Measurements from ENCODE around the gene RGS6.

The RGS6 gene

DNA sequence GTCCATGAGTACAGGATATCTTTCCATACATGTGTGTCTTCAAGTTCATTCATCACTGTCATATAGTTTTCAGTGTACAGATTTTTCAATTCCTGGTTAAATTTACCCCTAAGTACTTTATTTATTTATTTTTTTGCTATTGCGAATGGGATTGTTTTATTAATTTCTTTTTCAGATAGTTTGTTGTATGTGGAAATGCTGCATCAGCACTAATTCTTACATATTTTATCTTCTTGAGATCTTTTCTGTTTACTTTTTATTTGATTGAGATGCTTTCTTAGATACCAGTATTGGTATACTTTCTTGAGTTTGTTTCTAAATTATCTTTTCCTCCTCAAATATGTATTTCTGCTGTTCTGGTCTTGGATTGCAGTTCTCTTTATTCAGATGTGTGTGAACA, 148.9 kb downstream of the RGS6 start:
- no peak for DNase-seq (ENCODE audit: low read depth)

DNA sequence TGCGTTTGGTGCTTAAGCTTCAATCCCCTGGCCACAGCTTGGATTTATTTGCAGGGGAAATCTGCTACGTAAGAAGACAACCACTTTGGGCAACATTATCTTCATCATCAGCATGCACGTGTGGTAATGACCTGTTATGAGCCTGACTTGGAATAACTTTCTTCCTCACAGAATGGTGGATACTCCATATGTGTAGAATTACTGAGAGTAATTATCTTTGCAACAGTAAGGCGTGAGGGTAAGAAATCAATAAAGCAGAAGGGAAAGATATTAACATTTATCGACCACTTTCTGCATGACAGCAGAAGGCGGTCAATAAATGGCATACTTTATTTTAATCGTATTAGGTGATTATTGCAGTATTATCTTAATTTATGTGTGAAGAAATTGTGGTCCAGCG, 152.7 kb downstream of the RGS6 start:
- no peak for DNase-seq (ENCODE audit: low read depth)

DNA sequence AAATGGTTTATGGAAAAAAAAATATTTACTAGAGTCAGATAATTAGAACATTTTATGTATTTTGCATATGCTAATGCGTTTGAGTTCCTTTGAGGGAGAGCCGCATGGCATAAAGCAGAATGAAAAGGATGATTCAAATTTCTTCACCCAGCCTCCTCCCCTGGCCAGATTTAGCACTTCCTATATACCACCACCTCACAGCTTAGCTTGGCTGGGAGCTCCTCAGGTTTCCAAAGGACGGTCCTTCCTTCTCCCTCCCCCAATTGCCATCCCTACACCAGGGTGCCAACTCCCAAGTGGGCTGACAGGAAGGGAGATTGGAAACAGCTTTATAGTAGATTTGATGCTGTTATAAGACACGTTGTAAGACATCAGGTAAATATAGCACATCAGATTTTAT, 157.4 kb downstream of the RGS6 start:
- DNase-seq (ENCODE audit: low read depth) = no peak

DNA sequence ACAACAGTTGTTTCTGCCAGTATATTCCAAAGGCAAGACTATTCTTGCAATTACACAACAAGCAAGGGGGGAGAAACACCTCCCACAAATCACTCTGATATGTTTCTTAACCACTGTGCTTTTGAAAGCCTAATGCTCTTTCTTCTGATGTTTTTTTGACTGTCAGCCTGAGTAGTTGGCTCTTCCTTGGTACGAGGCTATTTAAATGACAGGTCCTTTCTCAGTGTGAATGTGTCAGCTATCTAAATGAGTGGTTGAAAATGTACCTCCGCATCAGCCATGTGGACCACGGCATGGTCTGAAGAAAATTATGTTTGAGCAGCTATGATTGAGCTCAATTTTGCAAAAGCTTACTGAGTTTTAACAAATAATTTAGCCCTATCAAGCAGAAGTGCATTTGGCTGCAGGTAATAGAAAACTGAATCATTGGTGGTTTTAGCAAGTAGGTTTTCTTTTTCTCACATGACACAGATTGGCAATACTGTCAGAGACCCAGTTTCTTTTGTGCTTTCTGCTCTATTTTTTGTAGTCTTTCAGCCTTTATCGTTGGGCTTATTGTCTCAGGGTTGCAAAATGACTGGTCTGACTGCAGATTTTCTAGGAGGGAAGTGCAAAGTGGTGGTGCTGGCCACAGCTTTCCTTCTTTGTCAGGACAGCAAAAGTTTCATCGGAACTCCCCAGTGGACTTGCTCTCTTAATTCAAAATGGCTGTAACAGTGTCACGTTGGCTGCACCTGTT, 162.8 kb downstream of the RGS6 start:
- DNase-seq (ENCODE audit: low read depth) = no peak

DNA sequence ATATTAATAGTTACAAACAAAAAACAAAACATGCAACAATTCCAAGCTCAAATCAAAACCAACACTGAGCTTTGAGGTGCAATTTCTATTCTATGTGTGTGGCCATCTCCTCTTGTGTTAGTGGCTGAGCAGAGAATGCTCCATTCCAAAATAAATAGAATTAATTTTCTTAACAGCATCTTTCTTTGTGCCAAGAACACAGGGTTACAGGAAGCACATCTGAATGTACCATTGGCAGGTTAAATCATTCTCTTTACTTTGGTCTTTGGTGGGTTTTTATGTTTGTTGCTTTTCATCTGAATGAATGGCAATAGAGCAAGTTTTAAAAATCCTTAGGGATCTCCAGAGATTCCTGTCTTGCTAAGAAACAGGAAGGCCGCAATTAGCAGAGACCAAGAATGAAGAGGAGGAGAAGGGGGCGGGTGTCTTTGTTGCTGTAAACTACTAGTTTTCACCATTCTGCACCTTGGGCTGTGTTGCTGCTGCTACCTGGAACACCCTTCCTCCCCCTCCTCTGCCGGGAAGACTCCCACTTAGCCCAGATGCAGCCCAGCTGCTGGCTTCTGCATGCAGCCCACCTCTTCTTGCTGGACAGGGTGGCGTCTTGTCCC, 165.0 kb downstream of the RGS6 start:
- no peak for DNase-seq (ENCODE audit: low read depth)

DNA sequence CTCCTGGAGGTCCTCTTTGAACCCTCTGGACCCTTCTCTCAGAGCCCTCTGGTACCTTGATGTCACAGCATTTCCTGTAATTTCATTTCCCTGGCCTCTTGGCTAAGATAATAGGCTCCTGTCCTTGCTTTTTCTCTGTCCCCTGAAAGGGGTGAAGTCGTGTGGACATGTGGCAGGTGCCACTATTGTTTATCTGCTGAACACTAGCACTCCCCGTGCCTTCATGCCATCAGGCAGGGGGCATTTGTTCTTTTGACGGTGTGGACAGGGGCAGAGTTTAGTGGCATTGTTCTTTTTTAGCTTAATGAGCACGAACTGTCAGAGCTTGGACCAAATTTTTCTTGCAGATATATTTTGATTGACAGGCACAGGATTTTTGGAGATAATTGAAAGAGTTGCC, 166.0 kb downstream of the RGS6 start:
- no peak for DNase-seq (ENCODE audit: low read depth)

DNA sequence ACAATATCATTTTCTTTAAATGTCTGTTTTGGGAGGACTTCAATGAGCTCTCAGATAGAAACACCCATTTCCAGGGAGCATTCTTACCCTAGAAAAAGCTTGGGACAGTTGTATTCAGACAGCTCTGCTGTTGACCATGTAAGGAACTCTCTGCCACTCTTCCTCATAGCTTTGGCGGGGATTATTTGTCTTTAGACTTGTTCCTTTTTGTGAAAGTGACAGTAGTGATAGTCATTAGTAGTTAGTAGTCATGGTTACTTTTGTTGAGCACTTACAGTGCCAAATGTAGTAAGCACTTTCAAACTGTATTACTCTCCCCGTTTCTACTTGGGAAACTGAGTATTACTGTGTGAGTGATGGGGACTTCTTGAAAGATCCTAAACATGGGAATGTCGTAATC, 167.3 kb downstream of the RGS6 start:
- DNase-seq (ENCODE audit: low read depth) = no peak

DNA sequence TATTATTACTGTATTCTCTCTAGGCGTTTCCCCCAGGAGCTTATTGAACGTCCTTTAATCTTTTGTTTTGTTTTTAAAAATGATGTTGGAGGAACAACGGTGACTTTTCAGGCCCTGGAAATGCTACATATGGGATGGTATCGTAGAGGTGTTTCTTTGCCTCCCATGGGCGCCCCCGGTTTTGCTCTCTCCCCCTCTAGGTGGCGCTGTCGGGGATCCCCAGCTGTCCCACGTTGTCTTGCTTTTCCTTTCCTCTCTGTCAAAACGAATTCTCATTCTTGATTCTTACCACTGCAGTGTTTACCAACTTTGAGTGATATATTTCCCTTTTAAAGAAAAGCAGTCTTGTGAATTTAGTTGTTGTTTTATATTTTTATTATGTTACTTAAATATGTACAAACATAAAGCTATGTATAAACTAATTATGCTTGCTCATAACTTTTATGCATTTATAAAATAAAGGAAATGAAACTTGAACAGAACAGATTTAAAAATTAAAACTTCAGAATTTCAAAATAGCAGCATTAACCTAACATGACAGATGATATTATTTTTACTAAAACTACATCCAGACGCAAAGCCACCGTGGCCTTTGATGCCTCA, 171.9 kb downstream of the RGS6 start:
- DNase-seq (ENCODE audit: low read depth) = no peak

DNA sequence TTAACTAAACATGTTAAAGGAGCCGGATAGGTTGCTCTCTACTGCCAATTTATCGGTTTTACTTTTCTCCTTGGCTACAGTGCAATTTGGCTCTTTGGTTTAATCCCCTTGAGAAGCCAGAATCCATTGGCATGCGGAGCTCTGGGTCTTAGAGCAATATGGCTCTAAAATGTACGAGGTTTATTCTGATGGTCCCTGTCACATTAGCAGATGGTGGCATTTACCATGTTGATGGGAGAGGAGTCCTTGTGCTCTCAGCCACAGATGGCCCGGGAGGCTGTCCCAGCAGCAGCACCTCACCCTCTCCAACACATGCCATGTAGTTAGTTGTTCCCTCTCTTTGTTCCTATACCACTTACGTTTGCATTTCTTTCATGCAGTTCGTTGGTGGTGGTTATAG, 179.7 kb downstream of the RGS6 start:
- DNase-seq (ENCODE audit: low read depth) = no peak

DNA sequence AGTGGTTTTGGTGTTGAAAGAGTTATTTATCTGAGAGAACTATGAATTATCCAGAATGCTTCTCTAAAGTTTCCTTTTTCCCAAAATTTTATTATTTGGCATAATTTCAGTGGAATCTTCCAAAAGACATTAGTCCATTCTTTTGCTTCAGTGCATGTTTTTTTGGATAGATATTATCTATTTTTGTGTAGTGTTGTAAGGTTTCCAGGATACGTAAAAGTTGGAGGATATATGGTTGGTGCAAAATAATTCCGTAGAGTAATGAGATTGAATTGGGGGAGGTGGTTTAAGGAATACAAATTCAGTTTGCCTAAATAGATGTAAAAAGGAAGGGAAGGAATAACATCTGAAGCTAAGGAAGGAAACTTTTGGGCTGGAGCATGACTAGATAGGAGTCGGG, 186.6 kb downstream of the RGS6 start:
- DNase-seq (ENCODE audit: low read depth) = no peak

DNA sequence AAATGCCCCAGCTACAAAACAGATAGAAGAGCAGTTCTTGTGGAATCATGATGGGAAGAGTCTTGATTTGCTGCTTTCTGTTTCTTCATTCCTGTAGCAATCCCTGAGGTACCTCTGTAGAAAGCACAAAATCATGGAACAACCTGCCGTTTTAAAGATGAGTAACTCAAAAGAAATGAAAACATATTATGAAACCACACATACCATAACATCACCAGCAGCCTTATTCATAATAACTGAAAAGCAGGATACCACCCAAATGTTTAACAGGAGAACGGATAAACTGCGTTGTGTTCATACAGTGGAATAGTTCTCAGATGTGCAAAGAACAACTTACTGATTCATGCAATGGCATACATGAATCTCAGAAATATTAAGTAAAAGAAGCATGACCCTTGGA, 188.1 kb downstream of the RGS6 start:
- no peak for DNase-seq (ENCODE audit: low read depth)

DNA sequence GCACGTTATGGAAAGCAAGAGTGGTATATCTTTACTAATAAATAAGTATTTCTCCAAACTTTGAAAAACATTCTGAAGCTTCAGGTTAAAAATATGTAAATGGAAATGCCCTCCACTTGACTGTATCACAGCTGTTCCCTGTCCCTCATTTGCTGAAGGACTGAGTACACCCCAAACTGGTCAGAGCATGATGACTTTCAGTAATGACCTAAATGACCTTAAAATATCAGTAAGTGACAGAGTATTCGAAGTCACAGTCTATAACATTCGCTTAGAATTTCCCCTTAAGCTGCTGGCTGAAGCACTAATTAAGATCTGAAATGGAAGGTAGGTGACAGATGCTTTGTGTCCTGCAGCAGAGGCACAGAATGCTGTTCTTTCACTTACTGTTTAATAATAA, 191.5 kb downstream of the RGS6 start:
- no peak for DNase-seq (ENCODE audit: low read depth)

DNA sequence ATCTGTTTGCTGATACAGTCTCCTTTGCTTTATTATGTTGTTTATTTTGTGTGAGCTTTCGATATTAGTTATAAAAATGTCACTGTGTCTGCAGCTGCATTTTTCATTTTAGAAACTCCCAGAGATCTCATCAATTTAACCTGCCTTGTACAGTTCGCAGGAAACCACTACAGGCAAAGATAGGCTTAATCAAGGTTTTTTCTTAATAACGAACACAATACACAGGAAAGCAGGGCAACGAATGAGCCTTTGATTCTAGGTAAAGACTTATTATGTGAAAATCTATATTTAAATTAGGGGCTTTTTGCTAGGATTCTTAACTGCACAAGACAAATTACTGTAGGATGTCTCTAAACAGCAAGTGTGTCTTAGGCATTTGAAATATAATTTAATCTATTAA, 191.9 kb downstream of the RGS6 start:
- no peak for DNase-seq (ENCODE audit: low read depth)

DNA sequence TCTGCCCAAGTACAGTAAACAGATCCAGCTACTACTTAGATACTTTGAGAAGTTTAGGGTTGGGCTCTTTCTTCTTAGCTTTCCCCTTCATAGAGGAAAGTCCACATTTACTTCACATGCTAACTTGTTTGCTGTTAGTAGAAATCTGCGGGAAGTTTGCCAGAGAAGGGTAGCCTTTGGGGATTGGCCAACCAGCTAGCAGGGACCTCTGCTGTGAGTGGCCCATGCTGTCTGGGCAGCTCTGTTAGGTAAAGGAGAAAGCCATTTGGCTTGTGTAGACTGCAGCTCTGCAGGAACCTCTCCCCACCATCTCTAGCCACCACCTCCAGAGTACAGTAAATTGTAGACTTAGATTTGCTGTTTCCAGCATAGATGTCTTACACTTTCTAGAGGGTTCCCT, 193.9 kb downstream of the RGS6 start:
- DNase-seq (ENCODE audit: low read depth) = no peak

DNA sequence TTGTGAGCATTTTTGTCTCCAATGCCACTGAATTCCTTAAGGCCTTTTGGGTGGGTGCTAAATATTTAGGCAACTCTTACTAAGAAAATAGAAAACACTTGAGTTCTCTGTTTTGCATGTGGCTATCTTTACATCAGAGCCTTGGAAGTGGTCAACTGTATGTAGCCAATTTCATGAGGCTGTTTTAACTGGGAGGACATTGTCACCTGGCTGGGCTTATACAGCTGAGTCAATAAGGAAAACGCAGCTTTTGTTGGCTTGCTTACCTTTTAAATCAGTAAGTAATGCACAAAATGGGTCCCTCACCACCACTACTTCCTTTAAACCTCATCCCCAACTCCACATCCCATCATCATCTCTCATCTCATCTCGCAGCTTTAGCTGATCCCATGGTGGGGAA, 194.3 kb downstream of the RGS6 start:
- no peak for DNase-seq (ENCODE audit: low read depth)

DNA sequence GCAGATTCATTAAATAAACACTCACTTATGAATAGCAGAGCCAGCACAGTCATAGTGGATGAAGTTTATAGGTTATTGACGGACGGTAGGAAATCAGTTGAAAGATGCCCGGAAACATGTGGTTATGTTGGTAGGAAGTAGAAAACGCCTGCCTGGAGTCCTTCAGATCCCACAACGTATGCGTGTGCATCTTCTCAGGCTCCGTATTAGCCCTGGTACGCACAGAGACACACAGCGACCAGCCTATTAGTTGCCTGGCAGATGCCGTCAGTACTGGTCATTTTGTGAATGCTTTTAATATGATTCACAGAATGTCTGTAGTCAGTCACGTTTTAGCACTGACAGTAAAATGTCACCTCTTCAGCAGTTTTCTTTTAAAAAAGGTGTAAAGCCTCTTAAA, 196.4 kb downstream of the RGS6 start:
- no peak for DNase-seq (ENCODE audit: low read depth)

DNA sequence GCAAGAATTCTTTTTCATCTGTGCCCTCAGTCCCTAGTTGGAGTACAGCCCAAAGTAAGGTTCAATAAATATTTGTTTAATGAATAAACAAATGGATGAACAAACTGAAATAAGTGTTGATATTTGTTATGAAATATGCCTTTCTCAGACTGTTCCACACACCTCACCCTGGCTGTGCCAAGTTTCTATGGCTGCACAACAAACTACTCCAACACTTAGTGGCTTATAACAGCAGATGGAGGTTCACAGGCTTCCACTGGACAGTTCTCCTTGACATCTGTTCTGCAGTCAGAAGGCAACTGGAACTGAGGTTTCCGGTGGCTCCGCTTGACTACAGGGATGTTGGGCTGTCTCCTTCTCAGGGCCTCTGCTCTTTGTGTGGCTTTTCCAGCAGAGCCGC, 197.1 kb downstream of the RGS6 start:
- no peak for DNase-seq (ENCODE audit: low read depth)

DNA sequence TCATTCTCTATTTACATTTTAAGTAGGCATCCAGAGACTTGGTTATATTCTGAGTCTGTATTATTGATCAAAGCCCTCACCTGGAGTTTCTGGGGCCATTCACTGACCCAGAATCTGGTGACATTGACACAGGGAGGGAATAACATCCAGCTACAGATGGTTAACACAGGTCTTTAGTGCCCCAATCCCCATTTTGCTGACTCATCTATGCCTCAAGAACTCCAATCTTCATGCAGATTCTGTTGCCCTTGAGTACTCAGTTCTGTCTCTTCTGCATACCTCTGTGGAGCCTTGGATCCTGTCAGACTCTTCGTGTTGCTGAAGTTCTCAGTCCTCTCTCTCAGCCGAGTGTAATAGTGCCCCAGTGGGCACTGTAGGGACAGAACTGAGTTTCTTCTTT, 208.9 kb downstream of the RGS6 start:
- no peak for DNase-seq (ENCODE audit: low read depth)

DNA sequence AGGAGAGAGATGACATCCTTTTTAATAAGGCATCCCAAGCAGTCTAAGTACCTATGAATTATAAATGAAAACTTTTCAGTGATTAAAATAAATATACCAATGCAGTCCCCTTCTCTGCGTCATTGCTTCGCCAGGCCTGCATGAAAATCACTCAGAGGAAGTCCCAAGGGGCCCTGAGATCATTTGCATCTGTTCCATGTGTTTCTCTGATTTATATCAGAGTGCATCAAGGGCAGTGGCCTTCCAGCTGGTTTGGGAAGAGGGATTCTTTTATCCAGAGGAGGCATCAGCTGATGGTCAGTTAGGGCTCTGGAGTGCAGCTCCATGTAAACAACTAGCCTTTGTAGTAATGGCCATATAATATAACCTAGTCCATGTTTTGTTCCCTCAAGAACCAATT, 210.1 kb downstream of the RGS6 start:
- DNase-seq (ENCODE audit: low read depth) = no peak

DNA sequence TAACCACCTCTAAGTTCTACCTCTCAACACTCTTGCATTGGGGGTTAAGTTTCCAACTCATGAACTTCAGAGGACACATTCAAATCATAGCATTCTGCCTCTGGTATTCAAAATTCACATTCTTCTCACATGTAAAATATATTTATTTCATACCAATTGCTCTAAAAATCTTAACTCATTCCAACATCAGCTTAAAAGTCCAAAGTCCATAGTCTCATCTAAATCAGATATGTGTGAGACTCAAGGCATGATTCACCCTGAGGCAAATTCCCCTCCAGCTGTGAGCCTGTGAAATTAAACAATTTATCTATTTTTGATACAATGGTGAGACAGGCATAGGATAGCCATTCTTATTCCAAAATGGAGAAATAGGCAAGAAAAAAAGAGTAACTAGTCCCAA, 214.0 kb downstream of the RGS6 start:
- no peak for DNase-seq (ENCODE audit: low read depth)

DNA sequence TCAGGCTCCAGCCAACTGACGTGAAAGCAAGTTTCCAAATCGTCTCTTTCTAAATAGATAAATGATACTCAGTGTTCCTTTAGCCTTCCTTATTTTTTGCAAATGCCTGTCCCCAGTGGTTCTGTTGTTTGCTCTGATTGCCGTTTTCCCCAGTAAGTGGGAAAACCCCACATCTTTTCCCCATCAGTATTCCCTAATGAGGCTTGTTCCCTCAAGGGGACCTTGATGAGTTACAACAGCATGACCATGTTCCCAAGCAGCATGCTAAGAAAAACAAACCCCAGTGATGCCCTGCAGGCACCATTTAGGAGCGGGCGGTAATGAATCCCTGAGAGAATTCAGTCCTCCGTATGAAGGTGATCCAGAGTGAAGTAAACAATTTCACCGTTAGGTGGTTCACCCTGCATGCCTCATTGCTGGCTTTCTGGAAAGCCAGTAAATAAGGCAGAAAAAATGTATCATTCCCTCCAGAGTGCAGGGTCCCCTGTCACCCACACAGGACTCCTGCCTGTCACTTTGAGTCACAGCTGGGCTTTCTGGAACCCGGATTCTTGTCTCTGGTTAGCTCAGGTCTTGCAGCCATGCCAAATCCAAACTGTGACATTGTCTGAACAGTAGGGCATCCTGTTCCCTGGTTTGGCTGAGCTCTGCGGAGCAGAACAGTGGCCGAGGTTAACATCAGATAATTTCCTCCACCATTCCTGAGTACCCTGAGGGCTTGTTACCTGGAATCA, 222.6 kb downstream of the RGS6 start:
- no peak for DNase-seq (ENCODE audit: low read depth)

DNA sequence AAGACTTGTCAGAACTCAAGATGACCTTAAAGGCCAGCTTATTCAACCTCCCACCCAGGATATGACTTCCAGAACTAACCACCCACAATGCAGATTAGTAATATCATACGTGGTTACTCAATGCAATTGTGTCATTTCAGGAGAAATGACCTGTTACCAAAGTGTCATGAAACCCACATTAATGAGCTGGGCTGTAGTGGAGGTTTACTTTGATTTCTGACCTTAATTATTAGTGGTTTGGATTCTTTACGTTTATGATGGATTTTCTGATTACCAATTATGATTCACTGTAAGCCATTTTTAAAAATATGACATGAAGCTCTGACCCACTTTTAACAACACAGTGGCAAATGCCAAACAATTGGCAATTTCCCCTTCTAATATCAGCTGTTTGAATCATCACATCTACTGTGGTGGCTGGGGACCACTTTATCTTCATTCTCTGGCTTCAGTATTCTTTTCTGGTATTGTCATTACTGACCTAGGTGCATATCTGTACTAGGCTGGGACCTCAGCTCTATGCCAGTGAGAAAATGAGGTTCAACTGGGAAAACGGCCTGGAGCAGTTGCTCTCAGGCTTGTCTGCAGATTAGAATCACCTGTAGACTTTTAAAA, 223.3 kb downstream of the RGS6 start:
- DNase-seq (ENCODE audit: low read depth) = no peak
